MG63 (cell line): ENCODE results near the gene INTS11. TPM values are rescaled to one million over a fixed set of nuclear protein-coding genes. Genes with fewer than 3 reads are reported as not detected.

Experiments used
- DNase-seq: peaks from one replicate; pipeline ENCODE4 v3.0.0-alpha.2; 2020
- H3K27me3 ChIP-seq: fragments of 250-450 bp; sonication (Bioruptor Pico); 2 replicates; pipeline ENCODE4 v1.5.1; 2020; ENCODE audit warnings: mild to moderate bottlenecking, moderate library complexity
- H3K36me3 ChIP-seq: fragments of 250-450 bp; sonication (Bioruptor Pico); 2 replicates; pipeline ENCODE4 v1.5.1; 2020; ENCODE audit warnings: mild to moderate bottlenecking, moderate library complexity
- H3K4me3 ChIP-seq: fragments of 250-450 bp; sonication (Bioruptor Pico); 2 replicates; pipeline ENCODE4 v1.5.1; 2020; ENCODE audit warnings: mild to moderate bottlenecking, moderate library complexity
- H3K9me3 ChIP-seq: fragments of 250-450 bp; sonication (Bioruptor Pico); 2 replicates; pipeline ENCODE4 v1.5.1; 2020; ENCODE audit warnings: mild to moderate bottlenecking, moderate library complexity
- total RNA-seq: library from RNA; depleted of rRNA; stranded (reverse); fragments of >200 nt; shearing (Covaris generic); gene quantifications from 2 replicates; pipeline ENCODE4 v1.2.3, GENCODE V29; 2014; ENCODE audit warnings: low replicate concordance

INTS11 gene
- total RNA-seq, 1 experiment from 2014 or later: 70.5 TPM

DNA sequence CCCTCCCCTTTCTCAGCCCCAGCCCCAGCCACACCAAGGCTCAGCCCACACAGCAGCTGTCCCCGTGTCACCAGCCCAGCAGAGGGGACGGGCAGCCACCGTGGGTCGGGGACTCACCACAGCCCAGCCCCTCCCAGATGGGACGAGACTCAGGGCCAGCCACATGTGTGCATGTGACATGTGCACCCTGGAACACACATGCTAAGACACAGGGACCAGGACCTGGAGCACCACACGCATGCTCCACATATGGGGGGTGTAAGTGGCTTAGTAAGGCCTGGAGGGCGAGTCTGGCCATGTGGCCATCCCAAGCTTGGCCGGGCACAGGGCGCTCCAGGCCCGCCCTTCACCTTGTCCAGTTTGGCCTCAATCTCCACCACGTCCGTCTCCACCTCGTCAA lies 20.7 kb downstream of the INTS11 start:
- H3K36me3 ChIP-seq: no peaks in the 10 kb centered on the region
- no peak for DNase-seq
- H3K27me3 ChIP-seq: no peaks in the 10 kb centered on the region
- no peak overlapping the region for H3K4me3 ChIP-seq
- no peaks in the 10 kb centered on the region for H3K9me3 ChIP-seq

DNA sequence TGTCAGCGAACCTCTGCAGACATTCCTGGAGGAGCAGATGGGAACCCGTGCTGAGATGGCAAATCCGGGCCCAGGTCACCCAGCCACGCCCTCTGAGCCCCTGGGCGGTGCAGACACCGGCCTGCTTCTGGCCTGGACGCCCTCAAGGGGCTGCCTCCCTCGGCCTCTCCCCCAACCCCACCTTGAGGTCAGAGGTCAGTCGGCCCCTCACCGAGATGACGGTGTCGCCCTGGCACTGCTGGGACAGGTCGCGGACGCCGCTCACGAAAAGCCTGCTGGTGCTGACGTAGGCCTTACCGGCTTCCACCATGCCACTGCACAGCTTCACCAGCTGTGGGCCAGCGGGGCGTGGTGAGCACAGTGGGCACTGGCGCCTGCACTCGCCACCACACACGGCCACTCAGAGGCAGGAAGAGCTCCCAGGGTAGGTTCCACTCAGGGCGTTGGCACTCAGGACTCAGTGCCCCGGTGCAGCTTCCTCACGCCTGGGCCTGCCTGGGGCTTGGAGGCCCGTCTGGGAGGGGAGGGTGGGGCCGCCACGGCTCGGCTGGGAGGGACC lies 21.4 kb downstream of the INTS11 start:
- Histone ChIP-seq H3K36me3 (no peaks in the 10 kb centered on the region), H3K4me3 (no peak overlapping the region), H3K9me3 (no peaks in the 10 kb centered on the region), H3K27me3 (no peaks in the 10 kb centered on the region)
- no peak for DNase-seq

DNA sequence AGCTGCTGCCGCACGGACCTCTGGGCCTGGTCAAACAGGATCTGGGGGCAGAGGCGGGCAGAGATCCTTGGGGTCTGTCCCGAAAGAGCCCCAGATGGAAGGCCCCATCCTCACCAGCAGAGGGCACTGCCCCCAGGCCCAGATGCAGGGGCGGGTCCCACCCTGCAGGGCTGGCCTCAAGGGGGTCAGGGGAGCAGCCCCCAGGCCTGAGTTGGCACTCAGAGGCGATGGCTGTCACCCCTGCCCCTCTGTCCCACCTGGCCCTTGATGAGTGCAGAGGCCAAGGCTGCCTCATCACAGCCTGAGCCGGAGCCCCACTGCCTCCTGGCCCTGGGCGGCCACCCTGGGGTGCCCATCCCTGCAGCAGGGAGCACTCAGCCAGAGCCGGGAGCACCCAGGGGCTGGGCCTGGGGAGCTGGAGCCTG lies 22.4 kb downstream of the INTS11 start:
- H3K36me3 ChIP-seq: no peaks in the 10 kb centered on the region
- H3K4me3 ChIP-seq: no peak overlapping the region
- H3K27me3 ChIP-seq: no peaks in the 10 kb centered on the region
- no peak for DNase-seq
- H3K9me3 ChIP-seq: no peaks in the 10 kb centered on the region

DNA sequence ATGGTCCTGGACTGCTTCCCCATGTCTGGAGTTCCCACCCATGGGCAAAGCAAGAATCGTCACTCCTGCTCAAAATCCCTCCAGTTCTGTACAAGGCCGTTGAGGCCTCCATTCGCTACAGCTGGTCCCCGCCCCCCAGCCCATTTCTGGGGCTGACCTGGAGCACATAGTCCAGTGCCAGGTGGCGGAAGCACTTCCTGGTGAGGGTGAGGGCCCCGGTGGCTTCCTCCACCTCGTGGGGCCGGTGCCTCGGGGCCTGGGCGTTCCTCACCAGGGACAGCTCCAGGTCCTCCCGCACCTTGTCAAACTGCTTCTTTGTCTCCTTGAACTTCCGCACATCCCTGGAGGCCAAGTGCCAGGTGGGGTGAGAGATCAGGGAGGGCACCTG lies 24.1 kb downstream of the INTS11 start:
- Histone ChIP-seq H3K36me3 (no peaks in the 10 kb centered on the region), H3K9me3 (no peaks in the 10 kb centered on the region), H3K27me3 (no peaks in the 10 kb centered on the region), H3K4me3 (no peak overlapping the region)
- DNase-seq: no peak

DNA sequence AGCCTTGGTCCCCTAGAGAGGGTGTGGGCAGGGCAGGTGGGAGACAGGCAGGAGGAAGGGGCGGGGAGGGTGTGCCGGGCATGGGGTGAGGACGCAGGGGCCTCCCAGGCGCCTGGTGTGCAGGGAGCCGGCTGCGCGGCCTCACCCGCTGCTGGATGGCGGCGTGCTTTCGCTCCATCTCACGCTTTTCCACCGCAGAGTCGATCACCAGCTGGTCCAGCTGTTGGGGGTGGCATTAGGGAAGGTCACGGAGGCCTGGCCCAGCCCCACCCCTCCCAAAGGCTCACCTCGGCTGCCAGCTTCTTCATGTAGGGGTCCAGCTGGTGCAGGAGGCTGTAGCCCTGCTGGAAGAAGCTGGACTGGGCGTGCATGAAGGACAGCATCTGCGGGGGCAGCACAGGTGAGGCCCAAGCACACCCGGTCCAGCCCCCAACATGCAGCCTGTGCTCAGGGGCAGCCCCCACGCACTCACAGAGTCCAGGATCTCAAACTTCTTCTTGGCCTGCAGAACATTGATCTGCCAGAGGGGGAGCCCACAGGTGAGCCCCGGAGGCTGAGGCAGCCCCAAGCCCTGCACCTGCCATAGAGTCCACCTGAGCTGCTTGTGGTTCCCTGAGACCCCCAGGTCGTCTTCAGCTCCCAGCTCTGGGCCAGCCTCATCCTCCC lies 24.6 kb downstream of the INTS11 start:
- Histone ChIP-seq H3K4me3 (no peak overlapping the region), H3K27me3 (no peaks in the 10 kb centered on the region), H3K9me3 (no peaks in the 10 kb centered on the region), H3K36me3 (no peaks in the 10 kb centered on the region)
- DNase-seq: no peak

DNA sequence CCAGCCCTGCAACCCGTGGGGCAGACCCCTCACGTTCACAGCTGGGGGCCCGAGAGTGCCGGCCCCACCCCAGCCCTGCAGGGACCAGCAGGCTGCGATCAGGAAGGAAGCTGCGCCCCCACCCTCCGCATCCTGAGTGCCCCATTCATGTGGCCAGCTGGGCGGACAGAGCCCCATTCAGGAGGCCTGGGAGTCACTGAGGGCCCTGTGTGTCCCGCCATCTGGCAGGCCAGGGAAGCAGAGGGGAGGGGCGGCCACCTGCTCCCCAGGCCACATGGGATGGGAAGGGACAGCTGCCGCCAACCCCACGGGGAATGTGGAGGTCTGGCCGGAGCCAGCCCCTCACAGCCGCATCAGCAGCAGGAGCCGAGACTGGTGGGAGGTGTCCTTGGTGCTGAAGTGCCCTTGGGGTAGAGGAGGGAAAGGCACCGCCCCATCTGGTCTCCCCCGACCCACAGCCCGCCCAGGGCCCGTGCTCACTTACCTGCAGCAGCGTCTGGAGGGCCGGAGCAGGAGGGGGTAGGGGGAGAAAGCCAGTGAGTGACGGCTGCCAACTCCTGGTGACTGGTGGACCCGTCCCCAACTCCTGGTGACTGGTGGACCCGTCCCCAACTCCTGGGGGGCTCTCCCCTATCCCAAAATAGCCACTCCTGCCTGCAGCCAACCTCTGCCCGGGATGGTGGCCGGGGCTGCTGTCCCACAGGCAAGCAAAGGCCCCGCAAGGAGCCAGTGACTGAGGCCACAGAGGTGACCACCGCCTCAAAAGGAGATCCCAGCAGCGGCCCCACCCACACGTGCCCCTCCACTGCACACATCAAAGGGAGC lies 25.4 kb downstream of the INTS11 start:
- DNase-seq: no peak
- Histone ChIP-seq H3K36me3 (no peaks in the 10 kb centered on the region), H3K27me3 (no peaks in the 10 kb centered on the region), H3K9me3 (no peaks in the 10 kb centered on the region), H3K4me3 (no peak overlapping the region)

DNA sequence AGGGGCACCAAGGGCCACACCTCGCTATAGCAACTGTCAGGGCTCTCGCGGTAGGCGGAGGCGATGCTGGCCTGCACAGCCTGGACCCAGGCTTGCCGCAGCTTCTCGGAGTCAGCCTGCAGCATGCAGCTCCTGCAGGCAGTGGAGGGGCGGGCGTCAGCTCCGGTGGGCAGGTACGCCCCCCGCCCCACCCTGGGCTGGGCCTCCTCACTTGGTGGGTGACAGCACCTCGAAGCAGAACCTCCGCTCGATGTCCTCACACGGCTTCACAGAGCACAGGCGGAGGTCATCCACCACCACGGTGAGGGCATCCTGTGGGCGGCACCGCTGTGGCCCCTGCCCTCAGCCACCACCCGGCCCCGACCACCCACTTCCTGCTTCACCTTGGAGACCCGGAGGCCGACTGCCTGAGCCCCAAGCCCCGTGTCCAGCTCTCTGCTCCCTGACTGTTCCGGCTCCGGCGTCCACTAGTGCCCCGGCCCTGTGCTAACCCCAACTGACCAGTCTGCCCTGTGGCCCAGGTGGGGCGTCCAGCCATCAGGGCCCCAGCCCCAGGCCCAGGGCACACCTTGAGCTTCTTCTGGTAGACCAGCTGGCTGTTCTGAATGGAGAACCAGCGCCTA lies 26.5 kb downstream of the INTS11 start:
- H3K4me3 ChIP-seq: no peak overlapping the region
- DNase-seq: no peak
- no peaks in the 10 kb centered on the region for H3K27me3 ChIP-seq
- no peaks in the 10 kb centered on the region for H3K9me3 ChIP-seq
- no peaks in the 10 kb centered on the region for H3K36me3 ChIP-seq

DNA sequence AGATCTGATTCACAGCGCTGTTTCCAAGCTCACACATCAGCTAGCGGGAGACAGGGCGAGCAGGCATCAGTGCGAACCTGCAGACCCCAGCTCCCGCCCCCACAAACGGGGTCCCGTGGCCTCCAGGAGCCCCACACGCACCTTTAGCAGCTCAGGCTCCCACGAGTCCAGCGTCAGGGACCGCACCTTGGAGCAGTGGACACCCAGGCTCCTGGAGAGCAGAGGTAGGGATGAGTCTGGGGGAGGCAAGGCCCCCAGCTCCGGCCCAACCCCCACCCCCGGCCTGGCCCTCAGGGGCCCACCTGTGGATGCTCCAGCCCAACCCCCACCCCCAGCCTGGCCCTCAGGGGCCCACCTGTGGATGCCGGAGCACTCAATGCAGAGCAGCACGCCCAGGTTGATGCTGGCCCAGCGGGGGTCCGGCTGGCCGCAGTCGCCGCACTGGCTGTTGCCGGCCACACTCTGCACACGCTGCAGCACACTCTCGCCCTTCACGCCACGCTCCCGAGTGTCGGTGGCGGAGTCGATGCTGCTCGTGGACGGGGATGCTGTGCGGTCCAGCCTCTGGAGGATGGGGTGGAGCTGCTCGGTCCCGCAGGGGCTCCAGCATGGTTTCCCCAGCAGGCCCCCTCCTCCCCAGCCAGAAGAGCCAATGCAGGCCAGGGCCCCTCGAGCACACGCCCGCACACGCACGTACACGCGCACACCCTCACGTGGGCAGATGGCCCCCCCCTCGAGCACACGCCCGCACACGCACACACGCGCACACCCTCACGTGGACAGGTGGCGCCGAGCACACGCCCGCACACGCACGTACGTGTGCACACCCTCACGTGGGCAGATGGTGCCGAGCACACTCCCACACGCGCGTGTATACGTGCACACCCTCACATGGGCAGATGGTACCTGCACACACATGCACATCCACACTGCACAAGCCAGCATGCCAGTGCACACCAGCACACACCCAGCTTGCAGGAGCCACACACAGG lies 28.1 kb downstream of the INTS11 start:
- DNase-seq: no peak
- Histone ChIP-seq H3K4me3 (no peak overlapping the region), H3K27me3 (no peaks in the 10 kb centered on the region), H3K36me3 (no peaks in the 10 kb centered on the region), H3K9me3 (no peaks in the 10 kb centered on the region)

DNA sequence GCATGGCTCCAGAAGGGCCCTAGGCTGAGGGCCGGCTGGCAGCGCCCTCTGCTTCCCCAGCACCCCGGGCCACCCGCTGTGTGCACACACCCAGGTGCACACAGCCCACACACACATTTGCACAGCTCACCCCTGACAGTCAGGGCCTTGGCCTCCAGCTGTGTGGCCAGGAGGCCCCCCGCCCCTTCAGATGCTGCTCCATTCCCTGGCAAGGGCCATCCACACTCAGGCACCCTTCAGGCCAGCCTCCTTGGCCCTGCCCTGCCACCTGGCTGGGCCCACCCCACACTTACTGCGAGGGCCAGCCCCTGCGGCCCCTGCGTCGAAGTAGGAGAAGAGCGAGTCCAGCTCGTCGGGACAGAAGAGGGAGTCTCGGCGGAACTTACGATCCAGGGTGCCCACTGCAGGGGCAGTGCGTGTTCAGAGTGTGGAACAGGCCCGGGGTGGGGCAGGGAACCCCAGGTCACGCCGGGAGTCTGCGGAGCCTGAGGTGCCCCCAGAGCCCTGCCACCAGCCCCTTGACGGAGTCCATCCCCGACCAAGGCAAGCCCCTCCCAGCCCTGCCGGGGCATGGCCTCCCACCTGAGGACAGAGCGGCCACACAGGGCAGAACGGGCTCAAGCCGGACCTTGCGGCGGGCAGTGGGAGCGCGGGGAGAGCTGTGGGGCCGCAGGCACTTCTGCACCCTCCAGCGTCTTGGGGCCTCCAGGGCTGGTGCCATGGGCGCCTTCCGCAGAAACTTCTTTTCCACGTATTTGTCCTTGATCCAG lies 29.1 kb downstream of the INTS11 start:
- DNase-seq: no peak
- Histone ChIP-seq H3K4me3 (no peak overlapping the region), H3K9me3 (no peaks in the 10 kb centered on the region), H3K27me3 (no peaks in the 10 kb centered on the region), H3K36me3 (no peaks in the 10 kb centered on the region)

DNA sequence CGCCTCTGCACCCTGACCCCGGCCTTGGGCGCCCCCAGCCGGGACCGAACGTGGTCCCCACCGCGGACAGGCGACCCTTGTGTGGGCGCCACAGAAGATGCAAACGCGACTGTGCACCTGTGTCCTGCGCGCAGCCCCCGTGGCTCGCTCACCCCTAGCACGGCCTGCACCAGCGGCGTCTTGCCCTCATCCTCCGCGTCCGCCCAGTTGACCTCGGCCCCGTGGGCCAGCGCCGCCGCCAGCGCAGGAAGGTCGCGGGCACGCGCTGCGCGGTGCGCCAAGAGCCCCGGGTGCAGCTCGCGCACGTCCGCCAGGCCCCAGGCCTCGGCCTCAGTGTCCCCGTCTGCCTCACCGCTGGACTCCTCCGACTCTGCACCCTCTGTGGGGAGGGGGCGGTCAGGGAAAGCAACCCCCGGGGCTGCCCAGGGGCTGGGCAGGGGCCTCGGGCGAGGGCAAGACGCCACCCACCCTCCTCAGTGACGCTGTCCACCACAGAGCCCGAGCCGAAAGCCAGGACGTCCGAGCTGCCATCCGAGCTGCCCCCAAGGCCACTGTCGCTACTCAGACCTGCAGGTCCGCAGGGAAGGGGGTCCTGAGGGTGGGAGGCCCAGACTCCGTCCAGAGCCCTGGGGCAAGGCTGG lies 30.1 kb downstream of the INTS11 start:
- Histone ChIP-seq H3K27me3 (no peaks in the 10 kb centered on the region), H3K36me3 (no peaks in the 10 kb centered on the region), H3K4me3 (no peak overlapping the region), H3K9me3 (no peaks in the 10 kb centered on the region)
- no peak for DNase-seq

DNA sequence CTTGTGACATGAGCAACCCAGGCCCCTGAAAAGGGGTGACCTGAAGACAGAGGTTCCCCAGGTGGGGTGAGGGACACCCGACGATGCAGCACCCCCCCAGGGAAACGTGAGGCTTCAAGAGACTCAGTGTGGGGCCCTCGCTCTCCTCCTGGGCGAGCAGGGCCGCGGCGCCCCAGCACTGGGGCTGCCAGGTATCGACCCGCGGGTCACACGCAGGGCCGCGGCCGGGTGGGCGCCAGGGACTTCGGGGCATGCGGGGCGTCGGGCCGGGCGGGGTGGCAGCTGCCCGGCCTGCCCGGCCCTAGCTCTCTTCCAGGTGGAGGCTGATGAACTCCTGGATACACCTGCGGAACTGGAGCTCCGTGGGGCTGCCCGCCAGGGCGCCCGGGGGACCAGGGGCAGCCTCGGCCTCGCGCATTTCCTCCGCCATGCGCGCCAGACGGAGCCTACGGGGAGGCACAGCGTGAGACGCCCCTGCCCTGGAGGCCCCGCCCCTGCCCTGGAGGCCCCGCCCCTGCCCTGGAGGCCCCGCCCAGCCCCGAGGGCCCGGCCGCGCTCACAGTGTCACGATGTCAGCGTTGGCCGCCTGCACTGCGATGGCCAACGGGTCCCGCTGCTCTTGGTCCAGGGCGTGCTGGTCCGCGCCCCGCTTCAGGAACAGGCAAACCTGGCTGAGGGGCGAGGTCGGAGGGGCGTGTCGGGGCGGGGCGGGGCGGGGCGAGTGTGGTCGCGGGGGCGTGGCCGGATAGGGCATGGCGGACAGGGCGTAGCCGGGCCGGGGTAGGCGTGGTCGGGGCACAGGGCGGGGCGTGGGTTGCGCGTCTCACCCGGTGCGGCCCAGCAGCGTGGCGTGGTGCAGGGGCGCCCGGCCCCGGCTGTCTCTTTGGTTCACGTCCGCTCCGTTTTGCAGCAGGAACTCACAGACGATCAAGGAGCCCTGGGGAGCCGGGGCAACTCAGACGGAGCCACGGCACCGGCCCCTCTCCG lies 30.9 kb downstream of the INTS11 start:
- no peaks in the 10 kb centered on the region for H3K27me3 ChIP-seq
- no peak overlapping the region for H3K4me3 ChIP-seq
- no peaks in the 10 kb centered on the region for H3K9me3 ChIP-seq
- DNase-seq: no peak
- no peaks in the 10 kb centered on the region for H3K36me3 ChIP-seq

DNA sequence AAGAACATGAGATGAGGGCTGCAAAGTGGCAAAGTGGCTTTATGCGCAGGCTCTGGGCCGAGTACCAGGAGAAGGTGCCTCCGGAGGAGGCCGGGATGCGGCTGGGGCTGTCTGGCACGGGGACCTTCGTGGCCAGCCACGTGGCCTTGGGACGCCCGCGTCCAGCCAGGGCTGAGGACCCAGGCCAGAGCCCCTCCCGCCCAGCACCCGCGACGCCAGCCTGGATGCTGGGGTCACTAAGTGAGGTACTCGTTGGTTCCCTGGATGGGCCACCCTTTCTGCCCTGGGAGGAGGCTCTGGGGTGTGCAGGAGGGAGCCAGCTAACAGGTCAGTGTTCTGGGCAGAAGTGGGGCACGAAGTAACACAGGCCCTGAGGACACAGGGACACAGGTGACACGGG lies 31.6 kb downstream of the INTS11 start:
- DNase-seq: no peak
- Histone ChIP-seq H3K9me3 (no peaks in the 10 kb centered on the region), H3K27me3 (no peaks in the 10 kb centered on the region), H3K36me3 (no peaks in the 10 kb centered on the region), H3K4me3 (no peak overlapping the region)

DNA sequence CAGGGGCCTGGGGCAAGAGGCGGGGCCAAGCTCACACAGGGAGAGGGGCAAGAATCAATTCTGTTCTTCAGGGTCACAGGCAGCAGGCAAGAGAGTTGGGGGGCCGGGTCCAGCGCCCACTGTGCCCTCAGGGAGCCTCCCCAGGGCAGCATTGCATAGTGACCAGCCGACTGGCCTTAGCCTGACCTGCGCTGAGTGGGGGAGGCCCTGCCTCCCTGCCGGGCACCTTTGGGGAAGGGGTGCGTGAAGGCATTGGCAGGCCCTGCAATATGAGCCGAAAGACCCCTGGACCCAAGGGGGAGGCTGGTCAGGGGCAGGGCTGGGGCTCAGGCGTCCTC lies 32.0 kb downstream of the INTS11 start:
- no peaks in the 10 kb centered on the region for H3K9me3 ChIP-seq
- no peak for DNase-seq
- H3K36me3 ChIP-seq: no peaks in the 10 kb centered on the region
- H3K4me3 ChIP-seq: no peak overlapping the region
- no peaks in the 10 kb centered on the region for H3K27me3 ChIP-seq

DNA sequence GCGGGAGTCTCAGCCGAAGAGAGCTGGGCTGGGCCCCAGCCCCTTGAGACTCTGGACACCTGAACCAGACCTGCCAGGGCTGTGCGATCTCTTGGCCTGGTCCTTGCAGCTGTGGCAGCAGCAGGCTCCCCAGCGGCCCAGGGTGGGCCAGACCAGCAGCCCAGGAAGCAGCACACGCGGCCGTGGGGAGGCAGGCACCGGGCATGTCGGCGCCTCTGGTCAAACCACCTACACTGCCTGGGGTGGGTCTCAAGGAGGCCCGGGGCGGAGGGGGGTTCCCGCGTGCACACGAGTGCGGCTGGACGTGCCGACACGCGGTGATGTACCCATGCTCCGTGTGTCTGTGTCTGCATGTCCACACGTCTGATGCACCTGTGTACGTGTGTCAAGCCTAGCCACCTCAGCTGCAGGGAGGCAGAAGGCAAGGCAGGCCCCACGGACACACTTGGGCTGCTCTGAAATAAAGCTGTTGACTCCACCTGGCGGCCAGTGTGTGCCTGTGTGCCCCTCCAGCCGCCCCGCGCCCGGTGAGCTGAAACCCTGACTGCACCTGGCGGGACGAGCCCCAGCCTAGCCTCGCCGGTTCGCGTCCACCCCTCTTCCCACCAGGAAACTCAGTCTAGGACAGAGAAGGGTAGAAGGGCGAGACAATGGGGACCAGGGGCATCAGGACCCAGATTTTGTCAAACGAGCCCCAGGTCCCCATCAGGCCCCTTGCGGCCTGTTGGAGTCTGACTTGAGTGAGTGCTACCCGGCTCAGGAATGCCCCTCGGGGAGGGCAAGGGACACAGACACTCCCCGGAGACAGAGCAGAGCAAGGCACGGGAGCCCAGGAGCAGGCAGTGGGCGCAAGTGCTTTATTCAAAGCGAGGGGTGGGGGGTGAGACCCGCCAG lies 32.7 kb downstream of the INTS11 start:
- no peaks in the 10 kb centered on the region for H3K36me3 ChIP-seq
- DNase-seq: peak; percentile 38

More for the DNA sequence above, 32.7 kb downstream of the INTS11 start:
- Histone ChIP-seq H3K27me3 (no peaks in the 10 kb centered on the region), H3K4me3 (no peak overlapping the region), H3K9me3 (no peaks in the 10 kb centered on the region)
